Measurements from ENCODE around the gene TMEM196. TPM values are rescaled to one million over a fixed set of nuclear protein-coding genes. Genes with fewer than 3 reads are reported as not detected.
"Not testable (repeated sequence)": the region's sequence is repeated elsewhere in the genome, so short reads cannot be mapped to it uniquely, and the experiment has no call there.

TMEM196 gene
- polyA plus RNA-seq, 3 donors: not detected

DNA sequence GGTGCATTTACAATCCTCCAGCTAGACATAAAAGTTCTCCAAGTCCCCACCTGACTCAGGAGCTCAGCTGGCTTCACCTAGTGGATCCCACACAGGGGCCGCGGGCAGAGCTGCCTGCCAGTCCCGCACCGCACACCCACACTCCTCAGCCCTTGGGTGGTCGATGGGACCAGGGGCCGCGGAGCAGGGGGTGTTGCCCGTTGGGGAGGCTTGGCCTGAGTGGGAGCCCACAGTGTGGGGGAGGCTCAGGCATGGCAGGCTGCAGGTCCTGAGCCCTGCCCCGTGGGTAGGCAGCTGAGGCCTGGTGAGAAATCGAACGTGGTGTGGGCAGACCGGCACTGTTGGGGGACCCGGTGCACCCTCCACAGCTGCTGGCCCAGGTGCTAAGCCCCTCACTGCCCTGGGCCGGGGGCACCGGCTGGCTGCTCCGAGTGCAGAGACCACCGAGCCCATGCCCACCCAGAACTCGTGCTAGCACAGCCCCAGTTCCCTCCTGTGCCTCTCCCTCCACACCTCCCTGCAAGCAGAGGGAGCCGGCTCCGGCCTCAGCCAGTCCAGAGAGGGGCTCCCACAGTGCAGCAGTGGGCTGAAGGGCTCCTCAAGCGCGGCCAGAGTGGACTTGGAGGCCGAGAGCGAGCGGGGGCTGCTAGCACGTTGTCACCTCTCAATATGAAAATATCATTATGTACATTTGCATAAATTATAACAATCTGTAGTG lies 81.1 kb downstream of the TMEM196 start:
- intact Hi-C loops (cut with micrococcal nuclease): no loop called here
- Histone ChIP-seq H3K9ac (ENCODE audit: insufficient read depth, low read length, poor library complexity, severe bottlenecking) (no peak overlapping the region), H4K20me1 (ENCODE audit: insufficient read depth, low read length) (no peaks in the 10 kb centered on the region), H3K4me1 (ENCODE audit: control insufficient read depth in 1 of 2, insufficient read depth in 2 of 2, low read length in 2 of 2) (no peaks in the 10 kb centered on the region), H3K79me2 (ENCODE audit: insufficient read depth, low read length) (no peaks in the 10 kb centered on the region), H3K9me3 (replicated peaks in 1 of 2; ENCODE audit: control insufficient read depth in 1 of 2, insufficient read depth in 1 of 2, low read length in 2 of 2) (peaks cover 0 to 10% of the 10 kb centered on the region in 2 donors), H3K27ac (ENCODE audit: low read depth in 1 of 2, low read length in 2 of 2) (no peak overlapping the region), H3K27me3 (ENCODE audit: control insufficient read depth in 2 of 2, insufficient read depth in 2 of 2, low read length in 2 of 2) (no peaks in the 10 kb centered on the region), H2AFZ (ENCODE audit: insufficient read depth, low read depth, low read length, poor library complexity, severe bottlenecking) (no peak overlapping the region), H3K4me3 (replicated peaks in 1 of 3; ENCODE audit: low read depth in 2 of 3, low read length in 3 of 3) (no peak overlapping the region), H3K4me2 (replicated peaks; ENCODE audit: extremely low read depth, low read length, poor library complexity, severe bottlenecking) (no peak overlapping the region), H3K36me3 (replicated peaks in 1 of 2; ENCODE audit: control insufficient read depth in 1 of 2, insufficient read depth in 2 of 2, low read length in 2 of 2) (peaks cover 2 to 11% of the 10 kb centered on the region in 2 donors)
- Mint-ChIP-seq H3K27ac (no peak overlapping the region), H3K9me3 (peaks cover 3 to 19% (median 9%) of the 10 kb centered on the region in 7 donors), H3K36me3 (peaks cover 2 to 4% of the 10 kb centered on the region in 2 donors), H3K27me3 (ENCODE audit: low read depth in 3 of 3) (peaks cover 0 to 2% (median 0%) of the 10 kb centered on the region in 3 donors), H3K4me3 (no peak overlapping the region), H3K4me1 (no peaks in the 10 kb centered on the region)
- TF ChIP-seq, protein P1, sequence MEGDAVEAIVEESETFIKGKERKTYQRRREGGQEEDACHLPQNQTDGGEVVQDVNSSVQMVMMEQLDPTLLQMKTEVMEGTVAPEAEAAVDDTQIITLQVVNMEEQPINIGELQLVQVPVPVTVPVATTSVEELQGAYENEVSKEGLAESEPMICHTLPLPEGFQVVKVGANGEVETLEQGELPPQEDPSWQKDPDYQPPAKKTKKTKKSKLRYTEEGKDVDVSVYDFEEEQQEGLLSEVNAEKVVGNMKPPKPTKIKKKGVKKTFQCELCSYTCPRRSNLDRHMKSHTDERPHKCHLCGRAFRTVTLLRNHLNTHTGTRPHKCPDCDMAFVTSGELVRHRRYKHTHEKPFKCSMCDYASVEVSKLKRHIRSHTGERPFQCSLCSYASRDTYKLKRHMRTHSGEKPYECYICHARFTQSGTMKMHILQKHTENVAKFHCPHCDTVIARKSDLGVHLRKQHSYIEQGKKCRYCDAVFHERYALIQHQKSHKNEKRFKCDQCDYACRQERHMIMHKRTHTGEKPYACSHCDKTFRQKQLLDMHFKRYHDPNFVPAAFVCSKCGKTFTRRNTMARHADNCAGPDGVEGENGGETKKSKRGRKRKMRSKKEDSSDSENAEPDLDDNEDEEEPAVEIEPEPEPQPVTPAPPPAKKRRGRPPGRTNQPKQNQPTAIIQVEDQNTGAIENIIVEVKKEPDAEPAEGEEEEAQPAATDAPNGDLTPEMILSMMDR (IDR thresholded peaks at IDR 0.05): no peak
- DNase-seq: no peak
- 97% methylated on average over 18 of the region's 26 CpGs for WGBS (ENCODE audit: insufficient coverage)

DNA sequence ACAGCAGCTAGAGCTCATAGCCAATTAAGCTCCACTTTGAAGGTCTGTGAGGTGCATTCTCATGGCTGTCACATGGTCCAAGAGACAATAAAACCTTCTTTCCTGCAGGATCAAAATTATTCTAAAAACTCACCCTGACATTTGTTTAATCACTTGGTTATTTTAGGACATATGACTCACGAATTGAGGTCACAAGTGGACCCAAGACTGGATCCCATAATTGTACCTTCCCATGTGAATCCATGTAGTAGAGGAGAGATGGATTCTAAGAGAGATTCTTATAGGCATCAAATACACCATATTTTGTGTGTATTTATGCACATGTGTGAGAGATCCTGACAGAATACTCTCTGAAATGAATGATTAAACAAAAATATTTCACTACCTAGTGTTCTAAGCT lies 82.7 kb downstream of the TMEM196 start:
- Mint-ChIP-seq H3K9me3 (peaks cover 3 to 21% (median 11%) of the 10 kb centered on the region in 7 donors), H3K4me3 (no peak overlapping the region), H3K36me3 (no peaks in the 10 kb centered on the region), H3K27me3 (ENCODE audit: low read depth in 3 of 3) (peaks cover 0 to 2% (median 0%) of the 10 kb centered on the region in 3 donors), H3K4me1 (no peaks in the 10 kb centered on the region), H3K27ac (no peak overlapping the region)
- H3K9ac ChIP-seq (ENCODE audit: insufficient read depth, low read length, poor library complexity, severe bottlenecking): no peak overlapping the region
- H3K36me3 ChIP-seq (replicated peaks in 1 of 2; ENCODE audit: control insufficient read depth in 1 of 2, insufficient read depth in 2 of 2, low read length in 2 of 2): peaks cover 0 to 2% of the 10 kb centered on the region in 2 donors
- no peak for DNase-seq
- H2AFZ ChIP-seq (ENCODE audit: insufficient read depth, low read depth, low read length, poor library complexity, severe bottlenecking): no peak overlapping the region
- H3K27ac ChIP-seq (ENCODE audit: low read depth in 1 of 2, low read length in 2 of 2): no peak overlapping the region
- no peak overlapping the region for H3K4me3 ChIP-seq (replicated peaks in 1 of 3; ENCODE audit: low read depth in 2 of 3, low read length in 3 of 3)
- H4K20me1 ChIP-seq (ENCODE audit: insufficient read depth, low read length): no peaks in the 10 kb centered on the region
- intact Hi-C loops (cut with micrococcal nuclease): no loop called here
- peaks cover 0 to 10% of the 10 kb centered on the region in 2 donors for H3K9me3 ChIP-seq (replicated peaks in 1 of 2; ENCODE audit: control insufficient read depth in 1 of 2, insufficient read depth in 1 of 2, low read length in 2 of 2)
- no peaks in the 10 kb centered on the region for H3K27me3 ChIP-seq (ENCODE audit: control insufficient read depth in 2 of 2, insufficient read depth in 2 of 2, low read length in 2 of 2)
- no CpG with 5 or more reads among the region's 1 CpG for WGBS (ENCODE audit: insufficient coverage)
- no peaks in the 10 kb centered on the region for H3K4me1 ChIP-seq (ENCODE audit: control insufficient read depth in 1 of 2, insufficient read depth in 2 of 2, low read length in 2 of 2)
- H3K79me2 ChIP-seq (ENCODE audit: insufficient read depth, low read length): no peaks in the 10 kb centered on the region
- TF ChIP-seq, protein P1 (IDR thresholded peaks at IDR 0.05): no peak
- H3K4me2 ChIP-seq (replicated peaks; ENCODE audit: extremely low read depth, low read length, poor library complexity, severe bottlenecking): no peak overlapping the region

DNA sequence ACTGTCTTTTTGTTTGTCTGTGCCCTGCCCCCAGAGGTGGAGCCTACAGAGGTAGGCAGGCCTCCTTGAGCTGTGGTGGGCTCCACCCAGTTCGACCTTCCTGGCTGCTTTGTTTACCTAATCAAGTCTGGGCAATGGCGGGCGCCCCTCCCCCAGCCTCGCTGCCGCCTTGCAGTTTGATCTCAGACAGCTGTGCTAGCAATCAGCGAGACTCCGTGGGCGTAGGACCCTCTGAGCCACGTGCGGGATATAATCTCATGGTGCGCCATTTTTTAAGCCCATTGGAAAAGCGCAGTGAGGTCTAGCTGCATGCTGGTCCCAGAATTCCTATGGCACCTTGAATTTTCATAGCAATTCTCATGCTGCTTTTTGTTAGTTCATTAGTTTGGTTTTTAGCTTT lies 84.3 kb downstream of the TMEM196 start:
- H3K27ac ChIP-seq (ENCODE audit: low read depth in 1 of 2, low read length in 2 of 2); H3K4me3 ChIP-seq (replicated peaks in 1 of 3; ENCODE audit: low read depth in 2 of 3, low read length in 3 of 3); H3K27me3 ChIP-seq (ENCODE audit: control insufficient read depth in 2 of 2, insufficient read depth in 2 of 2, low read length in 2 of 2); H3K36me3 ChIP-seq (replicated peaks in 1 of 2; ENCODE audit: control insufficient read depth in 1 of 2, insufficient read depth in 2 of 2, low read length in 2 of 2); H3K4me1 ChIP-seq (ENCODE audit: control insufficient read depth in 1 of 2, insufficient read depth in 2 of 2, low read length in 2 of 2); H3K4me2 ChIP-seq (replicated peaks; ENCODE audit: extremely low read depth, low read length, poor library complexity, severe bottlenecking); H3K4me3 Mint-ChIP-seq; H3K9ac ChIP-seq (ENCODE audit: insufficient read depth, low read length, poor library complexity, severe bottlenecking); H3K36me3 Mint-ChIP-seq; intact Hi-C loops (cut with micrococcal nuclease); H3K27me3 Mint-ChIP-seq (ENCODE audit: low read depth in 3 of 3); DNase-seq; H3K27ac Mint-ChIP-seq; H4K20me1 ChIP-seq (ENCODE audit: insufficient read depth, low read length); H2AFZ ChIP-seq (ENCODE audit: insufficient read depth, low read depth, low read length, poor library complexity, severe bottlenecking); H3K79me2 ChIP-seq (ENCODE audit: insufficient read depth, low read length); H3K4me1 Mint-ChIP-seq: not testable (repeated sequence)
- 97% methylated on average over 12 of the region's 12 CpGs for WGBS (ENCODE audit: insufficient coverage)
- peaks cover 0 to 10% of the 10 kb centered on the region in 2 donors for H3K9me3 ChIP-seq (replicated peaks in 1 of 2; ENCODE audit: control insufficient read depth in 1 of 2, insufficient read depth in 1 of 2, low read length in 2 of 2)
- H3K9me3 Mint-ChIP-seq: peaks cover 3 to 21% (median 12%) of the 10 kb centered on the region in 7 donors

All from CD14-positive monocyte (primary cell).